ENCODE measurements around the gene PCBP3. TPM values are rescaled to one million over a fixed set of nuclear protein-coding genes. Genes with fewer than 3 reads are reported as not detected.

The PCBP3 gene
- total RNA-seq, 1 donor from 2014 or later, result 14.0 TPM

- intact Hi-C loops (cut with micrococcal nuclease), result no loop called here
Measured at GRCh38 chr21:45723049-45723958, 79.8 kb downstream of the PCBP3 start.

GRCh38 chr21:45724345-45724961 is 80.9 kb downstream of the PCBP3 start:
- intact Hi-C loops (cut with micrococcal nuclease), result no loop called here

- intact Hi-C loops (cut with micrococcal nuclease), result no loop called here
Measured at GRCh38 chr21:45724994-45725843, 81.7 kb downstream of the PCBP3 start.

- intact Hi-C loops (cut with micrococcal nuclease), result no loop called here
Measured at GRCh38 chr21:45725844-45726200, 82.3 kb downstream of the PCBP3 start.

- intact Hi-C loops (cut with micrococcal nuclease), result no loop called here
Measured at GRCh38 chr21:45726438-45726837, 82.9 kb downstream of the PCBP3 start.

GRCh38 chr21:45727390-45727789 is 83.9 kb downstream of the PCBP3 start:
- intact Hi-C loops (cut with micrococcal nuclease), result no loop called here

- intact Hi-C loops (cut with micrococcal nuclease), result no loop called here
Measured at GRCh38 chr21:45735259-45736000, 91.9 kb downstream of the PCBP3 start.

- intact Hi-C loops (cut with micrococcal nuclease), result no loop called here
Measured at GRCh38 chr21:45736042-45736689, 92.6 kb downstream of the PCBP3 start.

GRCh38 chr21:45736690-45737484 is 93.4 kb downstream of the PCBP3 start:
- intact Hi-C loops (cut with micrococcal nuclease), result no loop called here

- intact Hi-C loops (cut with micrococcal nuclease), result no loop called here
Measured at GRCh38 chr21:45737485-45738166, 94.1 kb downstream of the PCBP3 start.

GRCh38 chr21:45739218-45740087 is 95.9 kb downstream of the PCBP3 start:
- intact Hi-C loops (cut with micrococcal nuclease), result no loop called here

- intact Hi-C loops (cut with micrococcal nuclease), result no loop called here
Measured at GRCh38 chr21:45740088-45740440, 96.5 kb downstream of the PCBP3 start.

- intact Hi-C loops (cut with micrococcal nuclease), result no loop called here
Measured at GRCh38 chr21:45740491-45741357, 97.2 kb downstream of the PCBP3 start.

- intact Hi-C loops (cut with micrococcal nuclease), result no loop called here
Measured at GRCh38 chr21:45741691-45742090, 98.2 kb downstream of the PCBP3 start.

- intact Hi-C loops (cut with micrococcal nuclease), result no loop called here
Measured at GRCh38 chr21:45742247-45742646, 98.7 kb downstream of the PCBP3 start.

- intact Hi-C loops (cut with micrococcal nuclease), result no loop called here
Measured at GRCh38 chr21:45745256-45745655, 101.7 kb downstream of the PCBP3 start.

GRCh38 chr21:45747233-45747766 is 103.8 kb downstream of the PCBP3 start:
- intact Hi-C loops (cut with micrococcal nuclease), result no loop called here

Measured in T-helper 1 cell treated with Interleukin-12 subunit alpha and Interleukin-12 subunit beta and Interleukin-4 antibody, amounts not matched to agents 30 ng/mL and 1 ng/mL, for 36 hours (primary cell).